LoVo (cell line): Measurements from ENCODE around the gene MRC2.

Experiments used
- DNase-seq: peaks from one replicate; pipeline ENCODE4 v3.0.0-alpha.2; 2016; ENCODE audit warnings: low spot score

Gene MRC2

DNA sequence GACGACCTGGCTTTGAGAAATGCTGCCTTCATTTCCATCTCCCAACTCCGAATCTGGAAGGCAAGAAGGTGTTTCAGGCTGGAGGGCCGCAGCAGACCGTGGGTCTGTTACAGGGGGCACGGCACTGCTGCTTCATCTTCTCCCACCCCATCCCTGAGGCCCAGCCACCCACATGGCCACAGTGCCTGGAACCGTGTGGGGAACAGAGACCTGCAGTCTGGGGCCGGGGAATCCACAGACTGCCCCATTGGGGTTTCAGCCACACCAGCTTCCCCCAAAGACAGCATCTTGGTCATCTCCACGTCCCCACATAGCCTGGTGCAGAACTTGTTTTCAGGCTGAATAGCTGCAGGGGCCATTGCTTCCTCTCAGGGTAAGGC lies 74.2 kb downstream of the MRC2 start:
- no peak for DNase-seq

DNA sequence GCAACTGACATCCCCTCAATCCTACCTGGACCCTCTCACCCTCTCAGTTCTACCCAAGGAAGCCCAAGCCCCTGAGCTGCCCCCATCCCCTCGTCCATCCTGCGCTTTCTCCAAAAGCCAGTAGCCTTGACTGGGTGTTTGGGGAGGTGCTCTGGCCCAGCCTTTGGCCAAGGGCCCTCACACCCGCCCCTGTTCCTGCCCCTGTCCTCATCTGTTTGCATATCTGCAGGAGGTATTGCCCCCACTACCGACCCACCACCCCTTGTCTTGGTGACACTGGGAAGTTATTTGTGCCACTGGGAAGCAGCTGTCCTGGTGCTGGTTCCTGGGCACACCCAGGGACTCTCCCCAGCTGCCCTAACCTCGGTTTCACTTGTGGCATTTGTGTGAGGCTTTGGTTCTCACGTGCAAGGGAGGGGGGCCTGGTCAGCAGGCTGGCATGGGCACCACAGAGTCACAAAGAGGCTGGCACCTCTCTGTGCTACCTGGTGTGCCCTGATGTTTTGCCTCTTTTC lies 75.3 kb downstream of the MRC2 start:
- DNase-seq, result no peak

DNA sequence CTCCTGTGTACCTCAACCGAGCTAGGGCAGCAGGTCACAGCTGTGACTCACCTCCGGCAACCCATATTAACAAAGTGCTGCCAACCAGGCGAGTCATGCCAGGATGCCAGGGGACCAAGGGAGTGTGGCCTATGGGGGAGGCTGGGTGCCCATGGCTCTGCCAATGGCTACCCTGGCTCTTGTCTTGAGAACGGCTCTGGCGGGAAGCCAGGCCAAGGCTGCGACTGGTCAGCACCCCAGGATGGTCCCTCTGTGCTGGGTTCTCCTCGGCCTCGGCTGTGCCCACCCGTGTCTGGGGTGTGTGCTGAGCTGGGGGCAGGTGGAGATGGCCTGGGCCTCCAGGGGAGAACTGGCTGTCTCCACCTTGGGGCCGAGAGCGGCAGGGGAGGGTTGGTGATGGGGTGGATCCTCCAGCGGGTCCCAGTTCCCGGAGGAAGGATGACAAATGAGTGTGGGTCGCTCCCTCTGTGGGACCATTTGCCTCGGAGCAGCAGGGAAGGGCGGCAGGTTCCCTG lies 75.8 kb downstream of the MRC2 start:
- DNase-seq, result peak; percentile 81

DNA sequence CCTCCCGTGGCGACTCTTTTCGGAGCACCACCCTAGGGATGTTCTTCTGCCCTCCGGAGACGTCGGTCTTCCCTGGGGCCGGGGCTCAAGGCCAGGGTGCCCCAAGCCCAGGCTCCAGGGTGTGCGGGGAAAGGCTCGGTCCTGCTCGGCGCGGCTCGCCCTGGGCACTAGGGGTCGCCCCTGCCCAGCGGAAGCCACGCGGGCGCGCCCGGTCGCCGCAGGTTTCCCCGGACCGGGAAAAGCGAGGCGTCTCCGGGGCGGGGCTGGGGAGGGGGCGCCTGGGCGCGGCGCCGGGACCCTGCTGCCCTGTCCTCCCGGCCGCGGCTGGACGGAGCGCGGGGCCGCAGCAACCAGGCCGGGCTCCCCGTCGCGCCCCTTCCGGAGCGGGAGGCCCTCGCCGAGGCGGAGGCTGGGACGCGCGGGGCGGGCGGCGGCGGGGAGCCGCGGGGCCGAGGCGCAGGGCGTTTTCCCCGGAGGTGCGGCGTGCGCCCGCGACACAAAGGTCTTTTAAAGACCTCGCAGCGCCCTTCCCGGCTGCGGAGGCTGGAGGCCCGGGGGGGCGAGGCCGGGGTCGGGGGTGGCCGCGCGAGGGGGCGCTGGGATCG lies 76.4 kb downstream of the MRC2 start:
- peak; percentile 77 for DNase-seq

DNA sequence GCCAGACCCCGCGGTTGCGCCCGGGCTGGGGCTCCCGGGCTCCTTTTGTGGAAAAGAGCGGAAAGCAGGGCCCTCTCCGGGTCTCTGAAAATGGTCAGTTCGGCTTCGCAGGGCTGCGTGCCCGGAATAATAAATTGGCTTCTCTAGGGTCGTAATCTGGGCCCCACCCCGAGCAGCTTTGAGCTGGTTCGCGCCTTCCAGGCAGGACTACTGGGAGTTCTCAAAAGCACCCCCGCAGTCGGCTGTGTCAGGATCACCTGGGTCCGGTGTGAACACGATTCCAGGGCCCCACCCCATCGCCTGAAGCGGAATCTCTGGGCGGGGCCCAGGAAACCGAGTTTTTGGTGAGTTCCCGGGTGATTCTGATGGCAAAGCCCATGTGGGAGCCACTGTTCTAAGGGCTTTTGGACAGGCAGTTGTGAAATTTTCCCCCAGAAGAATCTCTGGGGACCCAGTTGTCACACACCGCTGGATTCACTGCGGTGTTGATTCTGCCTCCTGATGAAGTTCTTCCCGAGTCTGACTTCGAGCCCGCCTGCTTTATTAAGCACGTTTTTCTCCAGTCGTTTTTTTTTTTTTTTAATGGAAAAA lies 77.0 kb downstream of the MRC2 start:
- DNase-seq, result peak; percentile 22

DNA sequence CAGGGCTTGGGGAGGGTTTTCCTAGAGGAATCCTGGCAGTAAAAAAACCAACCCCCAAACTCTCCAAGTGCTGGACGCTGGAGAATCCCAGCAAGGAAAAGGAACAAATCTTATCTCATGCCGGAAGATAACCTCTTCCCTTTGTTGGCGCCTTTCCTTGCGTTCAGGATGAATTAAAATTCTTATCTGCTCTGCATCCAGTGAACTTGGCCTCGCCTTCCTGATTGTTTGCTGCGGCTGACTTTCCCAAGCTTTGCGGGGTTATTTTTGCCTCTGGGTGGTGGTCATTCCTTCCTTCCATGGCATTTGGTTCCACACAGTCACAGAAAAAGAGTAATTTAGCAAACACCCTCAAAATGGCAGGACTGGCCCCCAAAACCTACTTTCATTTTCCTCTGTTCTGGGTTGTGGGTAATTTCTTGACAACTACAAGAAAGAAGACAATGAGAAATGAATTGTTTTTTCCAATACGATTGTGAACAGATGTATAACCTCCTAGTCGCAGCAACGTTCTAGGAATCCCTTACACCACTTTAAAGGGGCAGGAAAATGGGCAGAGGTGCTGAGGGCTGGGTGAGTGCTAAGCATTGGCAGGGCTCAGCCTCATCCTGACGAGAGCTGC lies 77.8 kb downstream of the MRC2 start:
- no peak for DNase-seq

DNA sequence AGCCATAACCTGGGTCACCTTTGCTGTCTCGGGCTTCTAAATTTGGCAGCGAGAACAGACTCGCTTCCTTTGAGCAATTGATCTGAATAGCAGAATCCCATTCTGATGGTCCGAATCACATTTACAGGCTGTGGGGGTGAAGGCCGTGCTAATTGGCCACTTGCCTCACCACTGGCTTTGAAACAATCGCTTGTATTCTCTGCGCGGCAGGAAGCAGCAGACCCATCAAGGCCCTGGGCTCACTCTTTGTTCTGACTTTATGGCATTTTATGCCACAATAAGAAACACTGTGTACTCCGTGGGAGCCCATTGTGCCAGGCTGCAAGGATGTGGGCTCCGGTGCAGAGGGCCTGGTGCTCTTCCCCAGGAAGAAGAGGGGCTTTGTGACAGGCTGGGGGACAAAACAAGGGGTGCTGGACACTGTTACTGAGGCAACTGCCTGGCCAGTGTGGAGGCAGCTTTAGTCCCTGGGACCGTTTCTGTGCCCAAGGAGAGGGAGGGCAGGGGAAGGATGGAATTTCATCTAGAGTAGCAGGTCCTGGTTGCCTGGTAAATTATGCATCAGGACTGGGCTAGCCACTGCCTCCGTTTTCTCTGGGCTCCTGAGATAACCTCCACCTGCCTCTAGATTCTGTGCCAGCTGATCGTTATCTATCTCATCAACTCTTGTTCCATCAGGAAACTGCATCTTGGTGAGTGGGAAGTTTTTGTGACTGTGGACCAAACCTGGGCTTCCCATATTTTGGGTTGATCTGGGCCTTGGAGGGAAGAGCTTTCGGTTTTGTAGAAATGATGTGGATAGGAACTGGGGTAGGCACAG lies 78.5 kb downstream of the MRC2 start:
- no peak for DNase-seq

DNA sequence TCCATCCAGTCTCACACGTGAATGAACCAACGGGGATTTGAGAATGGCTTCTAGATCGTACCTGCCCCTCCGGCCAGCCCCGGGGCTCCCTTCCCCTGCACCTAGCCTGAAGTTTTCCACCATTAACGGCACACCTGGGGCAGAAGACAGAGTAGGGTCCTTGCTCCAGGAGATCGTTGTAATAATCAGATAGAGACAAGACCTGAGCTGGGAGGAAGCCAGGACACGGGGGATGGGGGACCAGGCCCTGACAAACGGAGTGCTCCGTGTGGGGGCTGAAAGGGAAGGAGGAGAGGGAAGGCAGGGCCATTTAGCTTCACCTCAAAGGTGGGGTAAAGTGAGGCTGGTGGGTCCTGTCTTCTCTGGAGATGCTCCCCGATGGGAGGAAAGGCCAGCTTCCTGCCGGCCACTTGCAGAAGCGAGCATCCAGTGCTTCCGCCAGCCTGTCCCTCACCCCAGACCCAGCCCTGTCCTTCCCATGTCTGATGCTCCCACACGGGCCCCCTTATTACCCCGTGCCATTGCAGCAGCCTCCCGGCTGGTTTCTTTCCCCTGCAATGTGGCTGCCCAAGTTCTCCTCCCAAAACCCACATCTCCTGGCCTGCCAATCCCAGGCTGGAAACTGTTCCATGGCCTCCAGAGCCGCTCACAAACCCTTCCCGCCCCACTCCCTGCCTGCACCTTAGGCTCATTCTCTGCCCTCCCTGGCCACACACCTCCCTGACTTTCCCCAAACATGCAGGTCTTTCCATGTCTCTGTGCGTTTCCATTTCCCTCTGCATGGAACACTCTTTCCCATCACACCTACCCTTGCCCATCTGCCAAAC lies 79.3 kb downstream of the MRC2 start:
- DNase-seq, result no peak

DNA sequence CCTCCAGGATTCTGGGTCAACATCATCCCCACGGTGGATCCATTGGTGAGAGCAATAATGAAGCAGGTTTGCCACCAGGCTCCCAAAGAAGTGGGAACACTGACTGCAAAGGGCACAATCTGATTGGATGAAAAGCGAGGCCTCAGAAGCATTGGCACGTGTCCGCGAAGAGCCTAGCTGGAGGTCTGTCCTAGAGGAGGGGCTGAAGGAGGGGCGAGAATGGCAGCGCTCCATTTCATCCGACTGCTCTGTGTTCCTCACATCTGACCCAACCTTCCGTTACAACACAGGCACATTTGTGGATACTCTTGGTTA lies 79.9 kb downstream of the MRC2 start:
- no peak for DNase-seq

DNA sequence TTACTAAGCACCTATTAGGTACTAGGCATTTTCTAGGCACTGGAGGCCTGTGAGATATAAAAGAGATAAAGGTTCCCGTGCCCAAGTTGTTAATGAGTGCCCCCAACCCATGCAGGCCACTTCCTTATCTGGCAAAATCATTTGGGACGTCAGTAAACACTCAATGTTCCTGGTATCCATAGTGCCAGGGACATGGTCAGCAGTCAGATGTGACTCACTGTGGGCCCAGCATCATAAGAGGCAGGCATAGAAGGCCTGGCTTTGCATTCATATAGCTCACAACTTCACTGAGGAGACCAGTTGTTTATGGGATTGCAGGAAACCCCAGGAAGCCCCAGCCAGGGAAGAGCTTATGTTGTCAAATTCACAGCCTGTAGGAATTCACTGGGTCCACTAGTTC lies 81.1 kb downstream of the MRC2 start:
- no peak for DNase-seq

DNA sequence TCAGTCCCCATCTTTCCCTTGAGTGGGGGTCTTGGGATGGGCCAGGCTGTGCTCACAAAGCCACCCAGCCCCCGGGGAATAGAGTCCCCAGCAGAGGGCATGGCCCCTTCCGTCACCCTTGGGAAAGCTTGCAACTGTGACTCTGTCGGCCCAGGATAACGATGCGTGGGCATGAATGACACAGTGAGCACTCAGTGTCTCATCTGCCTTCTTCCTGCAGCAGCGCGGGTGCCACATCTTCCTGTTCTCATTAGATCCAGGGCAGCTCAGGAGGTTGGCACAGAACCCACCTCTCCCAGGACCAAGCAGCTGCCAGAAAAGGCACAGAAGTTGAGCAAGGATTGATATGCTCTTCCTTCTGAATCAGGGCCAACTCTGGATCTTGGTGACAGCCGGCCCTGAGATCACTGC lies 84.7 kb downstream of the MRC2 start:
- DNase-seq, result no peak

DNA sequence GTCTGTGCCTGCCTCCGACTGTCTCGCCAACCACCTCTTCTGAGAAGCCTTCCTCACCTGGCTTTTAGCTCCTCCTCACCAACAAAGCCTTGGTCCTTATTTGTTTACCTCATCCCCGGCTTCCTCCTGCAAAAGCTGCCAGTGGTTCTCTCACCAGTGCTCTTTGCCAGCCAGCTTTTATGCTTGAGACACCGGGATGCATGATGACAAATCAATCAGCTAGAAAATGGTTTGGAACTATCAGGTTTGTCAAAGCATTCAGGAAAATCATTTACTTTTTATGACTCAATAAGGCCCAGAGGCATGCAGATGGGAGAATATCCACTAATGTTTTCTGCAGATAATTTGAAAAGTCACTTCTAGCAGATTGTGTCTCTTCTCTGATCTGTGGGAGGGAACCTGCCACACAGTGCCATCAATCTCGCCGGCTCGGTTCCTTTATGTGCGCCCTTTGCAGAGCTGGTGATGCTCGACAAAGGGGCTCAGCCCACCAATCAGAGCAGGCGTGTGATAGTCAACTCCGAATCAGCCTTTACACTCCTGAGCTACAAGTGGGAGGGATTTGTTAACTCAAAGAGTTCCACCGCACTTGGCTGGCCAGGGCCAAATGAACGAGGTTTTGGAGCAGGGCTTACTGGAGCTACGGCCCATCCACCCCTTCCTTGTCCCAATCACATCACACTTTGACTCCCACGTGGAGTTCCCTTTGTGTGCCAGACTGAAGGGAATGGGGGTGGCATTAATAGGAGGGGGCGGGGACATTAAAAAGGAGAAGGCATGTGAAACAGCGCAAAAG lies 85.8 kb downstream of the MRC2 start:
- no peak for DNase-seq

DNA sequence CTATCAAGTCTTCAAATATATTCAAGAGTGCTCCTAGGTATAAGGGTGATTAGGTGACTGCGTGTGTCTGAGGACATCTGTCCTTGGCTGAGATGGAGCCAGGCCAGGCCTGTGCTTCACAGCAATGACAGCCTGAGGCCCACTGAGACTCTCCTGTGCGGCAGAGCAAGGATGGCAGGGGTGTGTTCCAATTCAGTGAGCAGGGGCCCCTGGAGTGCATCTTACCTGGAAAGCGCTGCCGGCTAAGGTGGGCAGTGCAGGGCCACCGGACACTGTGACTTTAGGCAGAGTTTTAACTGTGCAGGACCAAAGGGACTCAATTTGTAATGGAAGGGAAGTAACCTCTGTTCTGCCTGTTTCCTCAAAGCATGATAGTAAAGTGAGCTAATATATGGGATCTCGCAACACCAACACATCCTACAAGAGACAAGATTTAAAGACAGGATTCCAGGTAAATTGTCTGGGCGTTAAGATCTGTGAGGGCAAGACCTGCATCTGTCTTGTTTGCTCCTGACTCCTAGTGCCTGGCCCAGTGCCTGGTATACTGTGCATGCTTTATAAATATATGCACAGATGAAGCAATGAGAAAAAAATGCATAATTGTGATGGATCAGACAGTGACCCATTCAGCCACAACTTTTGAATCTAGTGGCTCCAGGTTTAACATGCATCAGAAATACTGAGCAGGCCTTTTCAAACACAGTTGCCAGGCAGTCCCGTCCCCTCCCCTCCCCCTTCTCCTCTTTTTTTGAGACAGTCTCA lies 86.7 kb downstream of the MRC2 start:
- no peak for DNase-seq

DNA sequence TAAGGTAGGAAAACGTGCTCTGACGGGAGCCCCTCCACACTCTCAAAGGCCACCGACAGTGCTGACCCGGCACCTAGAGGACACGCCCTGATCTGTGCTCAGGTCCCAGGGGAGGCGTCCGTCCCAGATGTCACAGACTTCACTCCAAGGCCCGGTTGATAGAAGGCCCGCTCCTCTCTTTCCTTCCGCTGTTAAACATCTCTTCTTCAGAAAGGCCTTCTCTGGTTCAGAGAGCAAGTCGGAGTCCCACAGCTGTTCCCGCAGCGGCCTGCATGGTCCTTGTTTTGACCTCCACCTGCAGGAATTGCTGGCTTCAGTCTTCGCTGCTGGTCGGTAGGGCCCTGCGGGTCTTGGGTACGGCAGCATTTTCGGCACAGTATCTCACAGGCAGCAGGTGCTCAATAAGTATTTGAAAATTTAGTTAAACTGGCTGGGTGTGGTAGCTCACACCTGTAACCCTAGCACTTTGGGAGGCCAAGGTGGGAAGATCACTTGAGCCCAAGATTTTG lies 88.5 kb downstream of the MRC2 start:
- DNase-seq, result no peak

DNA sequence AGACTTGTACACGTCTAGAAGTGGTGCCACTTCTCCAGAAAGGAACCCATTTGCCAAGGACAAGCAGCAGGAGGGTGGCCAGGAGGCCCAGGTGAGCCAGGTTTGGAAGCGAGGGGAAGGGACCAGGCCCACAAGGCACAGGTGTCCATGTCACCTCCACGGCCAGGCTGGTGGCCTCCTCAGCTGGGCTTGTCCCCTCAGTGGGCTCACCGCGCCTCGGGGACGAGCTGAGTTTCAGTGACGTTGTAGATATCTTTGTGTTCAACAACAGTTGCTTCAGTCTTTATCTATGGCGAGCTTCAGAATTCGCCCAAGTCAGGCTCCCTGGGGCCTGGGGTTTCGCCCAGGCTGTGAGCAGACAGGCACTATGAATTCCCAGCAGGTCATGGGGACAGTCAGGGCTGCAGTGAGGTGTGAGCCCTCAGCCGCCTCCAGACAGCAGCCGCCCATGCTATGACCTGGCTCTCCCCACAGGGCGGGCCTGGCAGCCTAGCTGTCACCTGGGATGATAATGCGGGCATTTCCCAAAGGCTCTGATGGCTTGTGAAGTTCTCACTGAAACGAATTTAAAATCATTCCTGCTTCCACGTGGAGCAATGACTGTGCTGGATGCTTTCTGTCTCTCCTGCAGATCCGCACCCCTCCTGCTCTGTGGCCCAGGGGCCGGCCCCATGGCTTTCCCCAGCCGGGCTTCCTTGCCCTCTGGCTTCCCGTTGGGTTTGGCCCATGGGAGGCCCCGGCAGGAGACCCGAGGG lies 89.5 kb downstream of the MRC2 start:
- no peak for DNase-seq

DNA sequence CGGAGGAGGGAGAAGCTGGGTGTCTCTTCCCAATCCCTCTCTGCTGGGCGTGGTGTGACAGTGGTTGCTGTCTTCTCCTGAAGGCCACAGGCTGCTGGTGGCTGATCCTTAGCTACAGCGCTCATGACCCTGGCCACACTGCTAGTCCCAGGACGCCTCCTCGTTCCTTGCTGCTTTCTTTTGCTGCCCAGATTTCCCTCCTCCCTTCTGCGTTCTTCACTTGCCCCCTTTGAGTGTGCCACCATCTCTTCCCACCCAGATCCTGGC lies 90.1 kb downstream of the MRC2 start:
- no peak for DNase-seq

DNA sequence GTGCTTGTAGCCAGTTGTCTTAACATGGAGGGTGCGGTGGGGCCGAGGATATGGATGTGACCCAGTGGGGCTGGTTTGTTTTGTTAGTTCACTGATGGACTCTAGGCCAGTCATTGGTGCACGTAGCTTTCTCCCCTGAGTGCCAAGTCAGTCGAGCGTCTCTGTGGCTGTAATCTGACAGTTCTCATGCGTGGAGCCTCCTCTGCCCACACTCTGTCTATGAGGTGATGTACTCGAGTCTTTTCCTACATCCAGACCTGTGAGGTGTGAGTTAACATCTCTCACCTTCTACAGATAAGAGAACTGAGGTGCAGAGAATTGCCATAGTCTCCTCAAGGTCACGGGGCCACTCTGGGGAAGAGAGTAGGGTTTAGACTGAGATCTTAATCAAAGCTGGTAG lies 90.4 kb downstream of the MRC2 start:
- no peak for DNase-seq

DNA sequence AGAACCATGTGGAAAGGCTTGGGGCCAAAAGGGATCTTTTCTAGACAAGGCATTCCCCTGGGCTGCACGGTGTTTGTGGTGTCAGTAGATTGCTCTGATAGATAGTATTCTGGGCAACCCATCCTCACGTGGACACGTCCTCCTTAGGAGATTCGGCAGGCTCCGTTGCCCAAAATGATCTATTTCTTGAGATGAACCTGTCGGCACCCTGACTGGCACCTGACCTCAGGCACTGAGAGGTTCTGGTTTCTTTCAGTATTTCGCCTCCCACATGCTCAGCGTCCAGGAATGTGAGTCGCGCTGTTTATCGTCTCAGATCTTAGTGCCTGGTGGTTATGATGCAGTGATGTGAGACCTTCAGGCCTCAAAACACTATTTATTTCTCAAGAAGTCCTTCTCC lies 91.0 kb downstream of the MRC2 start:
- DNase-seq, result no peak

DNA sequence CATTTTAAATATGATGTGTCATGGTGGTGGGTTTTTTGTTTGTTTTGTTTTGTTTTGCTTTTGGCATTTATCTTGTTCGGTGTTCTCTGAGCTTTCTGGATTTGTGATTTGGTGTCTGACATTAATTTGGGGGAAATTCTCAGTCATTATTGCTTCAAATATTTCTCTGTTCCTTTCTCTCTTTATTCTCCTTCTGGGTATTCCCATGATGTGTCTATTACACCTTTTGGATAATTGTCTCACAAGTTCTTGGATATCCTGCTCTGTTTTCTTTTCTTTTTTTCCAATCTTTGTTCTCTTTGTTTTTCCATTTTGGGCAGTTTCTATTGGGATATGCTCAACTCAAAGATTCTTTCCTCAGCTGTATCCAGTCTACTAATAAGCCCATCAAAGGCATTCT lies 92.1 kb downstream of the MRC2 start:
- DNase-seq, result no peak
